Stimulated activated CD4-positive, alpha-beta T cell treated with anti-CD3 and anti-CD28 coated beads, TNF-alpha, amount 100 ng/mL, for 24 hours (primary cell): ENCODE measurements around the gene MCCC1.
"Not testable (repeated sequence)": the region's sequence is repeated elsewhere in the genome, so short reads cannot be mapped to it uniquely, and the experiment has no call there.

Source experiments
- DNase-seq, 3 experiments: peaks; one replicate each; pipeline ENCODE4 v3.0.0-alpha.2; 2020; ENCODE audit warnings: low read depth in 3 of 3

Gene MCCC1

GRCh38 chr3:183103950-183104349, 4.7 kb upstream of the MCCC1 start:
- DNase-seq, result not testable (repeated sequence)

- DNase-seq, result not testable (repeated sequence)
These were observed 1.7 kb upstream of the MCCC1 start for GRCh38 chr3:183101040-183101439.

- DNase-seq, result no peak
These were observed 1.1 kb upstream of the MCCC1 start for GRCh38 chr3:183100376-183100775.

GRCh38 chr3:183099838-183100204, 525 bp upstream of the MCCC1 start:
- DNase-seq, result no peak

GRCh38 chr3:183098536-183099025, 715 bp downstream of the MCCC1 start:
- peak in 1 of 3 experiments; percentile 9 for DNase-seq

GRCh38 chr3:183094711-183095110, 4.6 kb downstream of the MCCC1 start:
- no peak for DNase-seq

GRCh38 chr3:183092256-183092655, 7.0 kb downstream of the MCCC1 start:
- no peak for DNase-seq

- no peak for DNase-seq
These were observed 12.1 kb downstream of the MCCC1 start for GRCh38 chr3:183087184-183087583.

GRCh38 chr3:183085634-183086390, 13.5 kb downstream of the MCCC1 start:
- no peak for DNase-seq

- no peak for DNase-seq
These were observed 16.9 kb downstream of the MCCC1 start for GRCh38 chr3:183082355-183082915.

- DNase-seq, result no peak
These were observed 17.7 kb downstream of the MCCC1 start for GRCh38 chr3:183081459-183082183.

GRCh38 chr3:183080628-183081027, 18.7 kb downstream of the MCCC1 start:
- no peak for DNase-seq

- no peak for DNase-seq
These were observed 24.4 kb downstream of the MCCC1 start for GRCh38 chr3:183074881-183075280.

GRCh38 chr3:183074261-183074660, 25.0 kb downstream of the MCCC1 start:
- no peak for DNase-seq

GRCh38 chr3:183073839-183074238, 25.5 kb downstream of the MCCC1 start:
- DNase-seq, result no peak

GRCh38 chr3:183070892-183071291, 28.4 kb downstream of the MCCC1 start:
- no peak for DNase-seq

- DNase-seq, result no peak
These were observed 30.2 kb downstream of the MCCC1 start for GRCh38 chr3:183069086-183069485.

- not testable (repeated sequence) for DNase-seq
These were observed 32.4 kb downstream of the MCCC1 start for GRCh38 chr3:183066891-183067290.

GRCh38 chr3:183064475-183064874, 34.8 kb downstream of the MCCC1 start:
- DNase-seq, result no peak

GRCh38 chr3:183061391-183062172, 37.7 kb downstream of the MCCC1 start:
- DNase-seq, result no peak

- DNase-seq, result no peak
These were observed 40.9 kb downstream of the MCCC1 start for GRCh38 chr3:183058351-183058750.

GRCh38 chr3:183050706-183051105, 48.6 kb downstream of the MCCC1 start:
- no peak for DNase-seq
